Osteoblast (primary cell): ENCODE data around the gene KRTCAP2. TPM values are rescaled to one million over a fixed set of nuclear protein-coding genes. Genes with fewer than 3 reads are reported as not detected.
"Not testable (repeated sequence)": the region's sequence is repeated elsewhere in the genome, so short reads cannot be mapped to it uniquely, and the experiment has no call there.

Experiments
- DNase-seq: peaks from one replicate; pipeline ENCODE4 v3.0.0; 2011; ENCODE audit warnings: low spot score, mixed read lengths; ENCODE audit not compliant: insufficient read length; ENCODE audit errors: missing footprints
- H2AFZ ChIP-seq: 2 replicates; pipeline ENCODE4 v1.6.0; 2011; ENCODE audit warnings: mild to moderate bottlenecking, low read length
- H3K27ac ChIP-seq: 2 replicates; pipeline ENCODE4 v1.5.1; 2011; ENCODE audit warnings: mild to moderate bottlenecking, low read depth, low read length, moderate library complexity
- H3K27me3 ChIP-seq: 2 replicates; pipeline ENCODE4 v1.6.0; 2012; ENCODE audit warnings: mild to moderate bottlenecking, control low read depth, inconsistent platforms, low read length, moderate library complexity; ENCODE audit not compliant: insufficient read depth
- H3K36me3 ChIP-seq: 2 replicates; pipeline ENCODE4 v1.5.1; 2011; ENCODE audit warnings: mild to moderate bottlenecking, low read length, control low read depth, moderate library complexity; ENCODE audit not compliant: insufficient read depth
- H3K4me1 ChIP-seq: 2 replicates; pipeline ENCODE4 v1.5.1; 2011; ENCODE audit warnings: mild to moderate bottlenecking, low read length, control low read depth, moderate library complexity; ENCODE audit not compliant: insufficient read depth
- H3K4me2 ChIP-seq: 2 replicates; pipeline ENCODE4 v1.6.0; 2011; ENCODE audit warnings: mild to moderate bottlenecking, low read length; ENCODE audit not compliant: insufficient read depth
- H3K4me3 ChIP-seq: fragments of 200-600 bp; sonication (generic); 3 replicates; pipeline ENCODE4 v1.5.1; 2012; ENCODE audit warnings: mild to moderate bottlenecking, low read length, inconsistent platforms; ENCODE audit not compliant: insufficient read depth
- H3K79me2 ChIP-seq: 2 replicates; pipeline ENCODE4 v1.6.0; 2012; ENCODE audit warnings: mild to moderate bottlenecking, low read length, control low read depth, inconsistent platforms; ENCODE audit not compliant: insufficient read depth
- H3K9me3 ChIP-seq: 2 replicates; pipeline ENCODE4 v1.5.1; 2011; ENCODE audit warnings: low read depth, low read length, control low read depth
- H4K20me1 ChIP-seq: 2 replicates; pipeline ENCODE4 v1.6.0; 2012; ENCODE audit warnings: mild to moderate bottlenecking, low read length, control low read depth; ENCODE audit not compliant: insufficient read depth
- CTCF ChIP-seq: IDR thresholded peaks from 2 replicates; pipeline ENCODE4 v1.5.1; 2011; ENCODE audit warnings: mild to moderate bottlenecking, low read depth, low read length, moderate library complexity; ENCODE audit errors: extremely low read depth
- total RNA-seq: library from RNA; depleted of rRNA; stranded (reverse); fragments of >200 nt; gene quantifications from 2 replicates; pipeline ENCODE4 v1.2.3, GENCODE V29; 2012

KRTCAP2 gene
- total RNA-seq, 1 donor = 117 TPM

GRCh38 chr1:155160128-155160527, 13.0 kb downstream of the KRTCAP2 start:
- no peak for DNase-seq
- Histone ChIP-seq H3K79me2 (no peaks in the 10 kb centered on the region), H4K20me1 (no peaks in the 10 kb centered on the region), H3K36me3 (no peaks in the 10 kb centered on the region), H3K27me3 (no peaks in the 10 kb centered on the region), H2AFZ (no peak overlapping the region), H3K27ac (no peak overlapping the region), H3K4me1 (no peaks in the 10 kb centered on the region), H3K4me3 (no peak overlapping the region), H3K4me2 (no peak overlapping the region), H3K9me3 (no peaks in the 10 kb centered on the region)
- no peak for TF ChIP-seq CTCF

GRCh38 chr1:155158991-155159390, 14.1 kb downstream of the KRTCAP2 start:
- TF ChIP-seq CTCF = no peak
- Histone ChIP-seq H2AFZ (no peak overlapping the region), H3K4me3 (no peak overlapping the region), H3K4me1 (no peaks in the 10 kb centered on the region), H3K36me3 (no peaks in the 10 kb centered on the region), H3K27me3 (no peaks in the 10 kb centered on the region), H3K4me2 (no peak overlapping the region), H3K9me3 (no peaks in the 10 kb centered on the region), H3K79me2 (no peaks in the 10 kb centered on the region), H4K20me1 (no peaks in the 10 kb centered on the region), H3K27ac (no peak overlapping the region)
- peak; percentile 46 for DNase-seq

- not testable (repeated sequence) for H3K79me2 ChIP-seq, H3K27ac ChIP-seq, H3K4me1 ChIP-seq, H3K4me3 ChIP-seq, H2AFZ ChIP-seq, H4K20me1 ChIP-seq, H3K36me3 ChIP-seq, H3K9me3 ChIP-seq, H3K4me2 ChIP-seq, DNase-seq, H3K27me3 ChIP-seq
These were observed 17.0 kb downstream of the KRTCAP2 start for GRCh38 chr1:155155996-155156643.

- Histone ChIP-seq H4K20me1 (no peaks in the 10 kb centered on the region), H3K4me1 (peaks cover 2% of the 10 kb centered on the region), H3K4me3 (no peak overlapping the region), H3K27ac (no peak overlapping the region), H3K79me2 (no peaks in the 10 kb centered on the region), H3K36me3 (no peaks in the 10 kb centered on the region), H3K27me3 (peaks cover 6% of the 10 kb centered on the region), H3K9me3 (no peaks in the 10 kb centered on the region), H3K4me2 (no peak overlapping the region), H2AFZ (no peak overlapping the region)
- no peak for TF ChIP-seq CTCF
- DNase-seq = no peak
These were observed 27.6 kb downstream of the KRTCAP2 start for GRCh38 chr1:155145491-155145890.
